Measurements from ENCODE around the gene TGFB1.

Gene TGFB1

GRCh38 chr19:41327076-41327575, 26.6 kb downstream of the TGFB1 start:
- intact Hi-C loops (cut with micrococcal nuclease): loop anchor here (10.0 kb wide), 1 partner anchor 108 kb away; the partner anchor contains the start of gene DMAC2
- peak overlapping the region; percentile 98 for H3K27ac Mint-ChIP-seq
- H3K36me3 Mint-ChIP-seq (ENCODE audit: low read depth): peaks cover 98% of the 10 kb centered on the region
- no peaks in the 10 kb centered on the region for H3K9me3 Mint-ChIP-seq
- H3K4me1 Mint-ChIP-seq (ENCODE audit: low read depth): peaks cover 91% of the 10 kb centered on the region
- H3K27me3 Mint-ChIP-seq: no peaks in the 10 kb centered on the region
- peak overlapping the region; percentile 76 for H3K4me3 Mint-ChIP-seq

DNA sequence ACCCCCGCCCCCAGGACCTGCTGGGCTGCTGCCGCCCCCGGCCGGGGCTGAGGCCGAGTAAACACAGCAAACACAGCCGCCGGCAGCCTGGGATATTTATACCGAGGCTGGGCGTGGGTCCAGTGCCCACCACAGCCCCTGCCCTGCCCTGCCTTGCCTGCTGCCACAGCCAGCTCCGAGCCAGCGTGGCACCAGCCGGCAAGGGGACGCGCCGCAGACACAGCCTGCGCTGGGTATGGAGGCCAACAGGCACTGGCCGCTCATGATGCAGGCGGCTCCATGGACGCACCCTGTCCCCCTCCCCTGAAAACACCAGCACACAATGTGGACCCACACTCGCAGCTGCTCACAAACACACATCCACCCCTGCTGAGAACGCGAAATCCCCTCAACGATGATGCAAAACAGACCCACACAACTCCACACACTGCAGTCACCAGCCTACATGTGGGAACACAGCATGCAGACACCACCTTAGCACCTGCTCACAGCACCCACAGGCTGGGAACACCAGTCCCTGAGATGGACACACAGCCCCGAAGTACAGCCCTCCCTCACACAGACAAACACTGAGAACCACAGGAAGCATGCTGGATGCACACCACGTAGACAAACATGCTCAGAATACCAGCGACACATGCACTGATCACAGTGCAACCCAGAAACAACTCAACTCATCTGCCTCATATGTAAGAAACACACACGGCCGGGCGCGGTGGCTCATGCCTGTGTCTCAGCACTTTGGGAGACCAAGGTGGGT, 27.6 kb downstream of the TGFB1 start:
- H3K4me1 Mint-ChIP-seq (ENCODE audit: low read depth): peaks cover 89% of the 10 kb centered on the region
- peak overlapping the region; percentile 30 for H3K4me3 Mint-ChIP-seq
- H3K27ac Mint-ChIP-seq: peak overlapping the region; percentile 98
- H3K9me3 Mint-ChIP-seq: no peaks in the 10 kb centered on the region
- intact Hi-C loops (cut with micrococcal nuclease): loop anchor here (10.0 kb wide), 1 partner anchor 109 kb away; the partner anchor contains the start of gene DMAC2
- H3K27me3 Mint-ChIP-seq: no peaks in the 10 kb centered on the region
- peaks cover 98% of the 10 kb centered on the region for H3K36me3 Mint-ChIP-seq (ENCODE audit: low read depth)

DNA sequence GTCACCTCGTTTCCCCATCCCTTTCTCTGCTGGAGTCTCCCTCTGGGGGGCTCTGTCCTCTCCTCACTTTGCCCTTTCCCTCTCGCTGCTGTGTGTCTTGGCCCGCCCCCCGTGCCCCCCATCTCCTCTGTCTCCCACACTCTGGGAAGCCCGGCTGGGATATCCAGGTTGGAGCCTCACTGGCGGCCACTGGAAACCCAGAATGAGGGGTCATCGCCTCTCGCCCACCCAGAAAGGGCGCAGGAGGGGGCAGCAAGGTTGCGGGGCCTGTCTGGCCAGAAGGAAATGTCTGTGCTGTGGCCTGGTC, 28.1 kb downstream of the TGFB1 start:
- no peaks in the 10 kb centered on the region for H3K27me3 Mint-ChIP-seq
- peaks cover 98% of the 10 kb centered on the region for H3K36me3 Mint-ChIP-seq (ENCODE audit: low read depth)
- peak overlapping the region; percentile 98 for H3K27ac Mint-ChIP-seq
- H3K4me3 Mint-ChIP-seq: peak overlapping the region; percentile 33
- peaks cover 85% of the 10 kb centered on the region for H3K4me1 Mint-ChIP-seq (ENCODE audit: low read depth)
- no peaks in the 10 kb centered on the region for H3K9me3 Mint-ChIP-seq
- intact Hi-C loops (cut with micrococcal nuclease): loop anchor here (10.0 kb wide), 1 partner anchor 109 kb away; the partner anchor contains the start of gene DMAC2

DNA sequence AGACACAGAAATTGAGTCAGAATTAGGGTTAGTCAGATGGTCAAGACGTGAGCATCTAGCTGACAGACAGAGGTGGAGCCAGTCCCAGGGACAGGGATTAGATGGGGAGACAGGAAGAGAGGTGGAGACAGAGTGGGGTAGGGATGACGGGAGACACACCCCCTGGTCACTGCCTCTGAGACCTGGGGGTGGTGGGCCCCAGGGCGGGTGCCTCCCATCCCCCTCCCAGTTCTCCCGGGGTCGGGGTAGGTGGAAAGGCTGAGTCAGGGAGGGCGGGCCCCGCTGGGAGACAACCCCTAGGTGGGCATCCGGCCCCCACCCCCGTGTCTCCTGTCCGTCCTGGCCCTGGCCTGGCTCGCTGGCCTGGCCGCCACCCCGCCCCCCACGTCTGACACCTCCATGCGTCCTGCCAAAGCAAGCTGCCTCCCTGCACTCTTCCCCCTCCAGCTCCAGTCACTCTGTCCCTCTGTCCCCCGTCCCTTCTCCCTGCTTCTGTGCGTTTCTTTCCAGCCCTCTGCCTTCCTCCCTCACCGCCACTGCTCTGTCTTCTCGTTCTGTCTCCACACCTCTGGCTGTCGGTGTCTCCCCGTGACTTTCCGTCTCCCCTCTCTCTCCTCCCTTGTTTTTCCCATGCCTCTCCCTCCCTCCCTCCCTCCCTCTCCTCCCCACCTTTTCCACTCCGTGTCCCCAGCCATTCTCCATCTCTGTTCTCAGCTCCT, 28.6 kb downstream of the TGFB1 start:
- no peaks in the 10 kb centered on the region for H3K27me3 Mint-ChIP-seq
- peak overlapping the region; percentile 33 for H3K4me3 Mint-ChIP-seq
- peaks cover 98% of the 10 kb centered on the region for H3K36me3 Mint-ChIP-seq (ENCODE audit: low read depth)
- intact Hi-C loops (cut with micrococcal nuclease): loop anchor here (10.0 kb wide), 1 partner anchor 110 kb away; the partner anchor contains the start of gene DMAC2
- no peaks in the 10 kb centered on the region for H3K9me3 Mint-ChIP-seq
- H3K4me1 Mint-ChIP-seq (ENCODE audit: low read depth): peaks cover 80% of the 10 kb centered on the region
- H3K27ac Mint-ChIP-seq: peak overlapping the region; percentile 98

GRCh38 chr19:41324231-41324702, 29.5 kb downstream of the TGFB1 start:
- Mint-ChIP-seq H3K27me3 (no peaks in the 10 kb centered on the region), H3K36me3 (ENCODE audit: low read depth) (peaks cover 98% of the 10 kb centered on the region), H3K9me3 (no peaks in the 10 kb centered on the region), H3K27ac (peak overlapping the region; percentile 98), H3K4me3 (no peak overlapping the region), H3K4me1 (ENCODE audit: low read depth) (peaks cover 85% of the 10 kb centered on the region)
- intact Hi-C loops (cut with micrococcal nuclease): loop anchor here (10.0 kb wide), 1 partner anchor 111 kb away; the partner anchor contains the start of gene DMAC2

- intact Hi-C loops (cut with micrococcal nuclease): loop anchor here (10.0 kb wide), 1 partner anchor 111 kb away; the partner anchor contains the start of gene DMAC2
- Mint-ChIP-seq H3K4me1 (ENCODE audit: low read depth) (peaks cover 80% of the 10 kb centered on the region), H3K27me3 (no peaks in the 10 kb centered on the region), H3K27ac (peak overlapping the region; percentile 98), H3K9me3 (no peaks in the 10 kb centered on the region), H3K4me3 (peak overlapping the region; percentile 21), H3K36me3 (ENCODE audit: low read depth) (peaks cover 98% of the 10 kb centered on the region)
These were observed 30.1 kb downstream of the TGFB1 start for GRCh38 chr19:41323430-41324125.

- H3K4me3 Mint-ChIP-seq: peak overlapping the region; percentile 21
- peaks cover 75% of the 10 kb centered on the region for H3K4me1 Mint-ChIP-seq (ENCODE audit: low read depth)
- H3K27me3 Mint-ChIP-seq: no peaks in the 10 kb centered on the region
- peak overlapping the region; percentile 98 for H3K27ac Mint-ChIP-seq
- H3K36me3 Mint-ChIP-seq (ENCODE audit: low read depth): peaks cover 98% of the 10 kb centered on the region
- intact Hi-C loops (cut with micrococcal nuclease): loop anchor here (10.0 kb wide), 1 partner anchor 112 kb away; the partner anchor contains the start of gene DMAC2
- H3K9me3 Mint-ChIP-seq: no peaks in the 10 kb centered on the region
These were observed 30.7 kb downstream of the TGFB1 start for GRCh38 chr19:41323023-41323422.

DNA sequence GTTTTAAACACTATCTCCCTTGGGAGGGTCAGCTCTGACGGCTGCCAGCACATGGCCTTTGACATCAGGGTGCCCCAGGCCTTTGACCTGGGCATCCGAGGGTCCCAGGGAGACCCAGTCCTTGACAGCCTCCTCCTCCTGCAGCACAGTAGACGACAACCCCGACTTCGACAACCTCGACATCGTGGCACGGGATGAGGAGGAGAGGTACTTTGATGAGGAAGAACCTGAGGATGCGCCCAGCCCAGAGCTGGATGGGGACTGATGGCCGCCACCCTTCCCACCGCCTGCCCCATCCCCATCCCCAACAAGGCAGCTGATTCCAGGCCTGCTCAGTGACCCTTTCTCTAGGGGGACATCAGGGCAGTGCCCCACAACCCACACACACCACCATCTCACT, 31.3 kb downstream of the TGFB1 start:
- intact Hi-C loops (cut with micrococcal nuclease): loop anchor here (10.0 kb wide), 1 partner anchor 112 kb away; the partner anchor contains the start of gene DMAC2
- H3K4me3 Mint-ChIP-seq: no peak overlapping the region
- peaks cover 70% of the 10 kb centered on the region for H3K4me1 Mint-ChIP-seq (ENCODE audit: low read depth)
- H3K27ac Mint-ChIP-seq: peak overlapping the region; percentile 98
- H3K27me3 Mint-ChIP-seq: no peaks in the 10 kb centered on the region
- peaks cover 98% of the 10 kb centered on the region for H3K36me3 Mint-ChIP-seq (ENCODE audit: low read depth)
- no peaks in the 10 kb centered on the region for H3K9me3 Mint-ChIP-seq

GRCh38 chr19:41321600-41322270, 32.0 kb downstream of the TGFB1 start:
- no peak overlapping the region for H3K27ac Mint-ChIP-seq
- peaks cover 69% of the 10 kb centered on the region for H3K4me1 Mint-ChIP-seq (ENCODE audit: low read depth)

GRCh38 chr19:41321204-41321599, 32.5 kb downstream of the TGFB1 start:
- H3K9me3 Mint-ChIP-seq: no peaks in the 10 kb centered on the region
- peaks cover 100% of the 10 kb centered on the region for H3K36me3 Mint-ChIP-seq (ENCODE audit: low read depth)
- H3K27ac Mint-ChIP-seq: no peak overlapping the region
- H3K4me1 Mint-ChIP-seq (ENCODE audit: low read depth): peaks cover 69% of the 10 kb centered on the region
- intact Hi-C loops (cut with micrococcal nuclease): loop anchor here (10.0 kb wide), 1 partner anchor 114 kb away; the partner anchor contains the start of gene DMAC2
- no peaks in the 10 kb centered on the region for H3K27me3 Mint-ChIP-seq
- no peak overlapping the region for H3K4me3 Mint-ChIP-seq

More at GRCh38 chr19:41321600-41322270, 32.0 kb downstream of the TGFB1 start:
- H3K4me3 Mint-ChIP-seq: no peak overlapping the region
- intact Hi-C loops (cut with micrococcal nuclease): loop anchor here (10.0 kb wide), 1 partner anchor 113 kb away; the partner anchor contains the start of gene DMAC2
- peaks cover 100% of the 10 kb centered on the region for H3K36me3 Mint-ChIP-seq (ENCODE audit: low read depth)
- H3K27me3 Mint-ChIP-seq: no peaks in the 10 kb centered on the region
- no peaks in the 10 kb centered on the region for H3K9me3 Mint-ChIP-seq

- peaks cover 65% of the 10 kb centered on the region for H3K4me1 Mint-ChIP-seq (ENCODE audit: low read depth)
- no peak overlapping the region for H3K27ac Mint-ChIP-seq
- no peaks in the 10 kb centered on the region for H3K27me3 Mint-ChIP-seq
- intact Hi-C loops (cut with micrococcal nuclease): loop anchor here (10.0 kb wide), 1 partner anchor 114 kb away; the partner anchor contains the start of gene DMAC2
- H3K4me3 Mint-ChIP-seq: no peak overlapping the region
- no peaks in the 10 kb centered on the region for H3K9me3 Mint-ChIP-seq
- H3K36me3 Mint-ChIP-seq (ENCODE audit: low read depth): peaks cover 99% of the 10 kb centered on the region
These were observed 33.2 kb downstream of the TGFB1 start for GRCh38 chr19:41320568-41320967.

GRCh38 chr19:41320185-41320518, 33.6 kb downstream of the TGFB1 start:
- no peaks in the 10 kb centered on the region for H3K9me3 Mint-ChIP-seq
- H3K4me1 Mint-ChIP-seq (ENCODE audit: low read depth): peaks cover 61% of the 10 kb centered on the region
- H3K4me3 Mint-ChIP-seq: no peak overlapping the region
- H3K27ac Mint-ChIP-seq: no peak overlapping the region
- H3K27me3 Mint-ChIP-seq: no peaks in the 10 kb centered on the region
- intact Hi-C loops (cut with micrococcal nuclease): loop anchor here (10.0 kb wide), 1 partner anchor 115 kb away; the partner anchor contains the start of gene DMAC2
- H3K36me3 Mint-ChIP-seq (ENCODE audit: low read depth): peaks cover 95% of the 10 kb centered on the region

Measured in dendritic cell treated with granulocyte-macrophage colony-stimulating factor and Interleukin-4, amounts not matched to agents 40 ng/mL and 50 ng/mL, for 4 days (primary cell).